Raji (cell line): ENCODE results near the gene ADCYAP1.

Experiments used
- POLR2A ChIP-seq: IDR thresholded peaks from 2 replicates; pipeline ENCODE4 v1.6.1; 2011; ENCODE audit warnings: low read depth, low read length, control low read depth; ENCODE audit not compliant: insufficient read depth

ADCYAP1 gene

DNA sequence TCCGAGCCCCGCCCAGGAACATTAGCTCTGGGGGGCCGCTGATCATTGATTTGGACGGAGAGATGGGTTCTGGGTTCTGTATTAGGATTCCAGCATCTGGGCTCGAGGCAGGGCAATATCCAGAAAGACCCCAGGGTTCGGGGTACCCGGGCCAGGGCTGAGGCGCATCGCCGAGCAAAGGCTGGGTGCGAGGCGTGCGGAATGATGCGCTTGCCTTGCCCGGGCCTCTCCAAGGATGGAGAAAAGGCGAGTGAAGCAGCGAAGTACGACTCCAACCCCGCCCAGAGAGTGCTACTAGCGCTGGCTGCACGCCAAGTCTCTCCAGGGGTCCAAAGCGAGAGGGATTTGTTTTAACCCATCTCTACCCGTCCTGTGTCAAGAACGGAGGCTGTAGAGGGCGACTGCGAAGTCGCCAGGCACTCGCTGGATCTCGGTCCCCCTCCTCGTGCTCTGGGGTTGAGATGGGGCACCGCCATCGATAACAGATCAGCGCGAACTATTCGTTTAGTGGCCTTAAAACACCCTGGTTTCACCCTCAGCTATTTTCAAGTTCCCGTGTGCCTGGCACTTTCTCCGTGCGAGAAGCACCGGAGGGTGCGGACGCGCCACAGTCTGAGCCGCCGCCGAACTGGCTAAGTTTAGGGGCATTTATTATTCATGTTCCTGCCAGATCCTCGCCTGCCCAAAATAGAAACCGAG lies 1.9 kb downstream of the ADCYAP1 start:
- TF ChIP-seq POLR2A, result no peak

DNA sequence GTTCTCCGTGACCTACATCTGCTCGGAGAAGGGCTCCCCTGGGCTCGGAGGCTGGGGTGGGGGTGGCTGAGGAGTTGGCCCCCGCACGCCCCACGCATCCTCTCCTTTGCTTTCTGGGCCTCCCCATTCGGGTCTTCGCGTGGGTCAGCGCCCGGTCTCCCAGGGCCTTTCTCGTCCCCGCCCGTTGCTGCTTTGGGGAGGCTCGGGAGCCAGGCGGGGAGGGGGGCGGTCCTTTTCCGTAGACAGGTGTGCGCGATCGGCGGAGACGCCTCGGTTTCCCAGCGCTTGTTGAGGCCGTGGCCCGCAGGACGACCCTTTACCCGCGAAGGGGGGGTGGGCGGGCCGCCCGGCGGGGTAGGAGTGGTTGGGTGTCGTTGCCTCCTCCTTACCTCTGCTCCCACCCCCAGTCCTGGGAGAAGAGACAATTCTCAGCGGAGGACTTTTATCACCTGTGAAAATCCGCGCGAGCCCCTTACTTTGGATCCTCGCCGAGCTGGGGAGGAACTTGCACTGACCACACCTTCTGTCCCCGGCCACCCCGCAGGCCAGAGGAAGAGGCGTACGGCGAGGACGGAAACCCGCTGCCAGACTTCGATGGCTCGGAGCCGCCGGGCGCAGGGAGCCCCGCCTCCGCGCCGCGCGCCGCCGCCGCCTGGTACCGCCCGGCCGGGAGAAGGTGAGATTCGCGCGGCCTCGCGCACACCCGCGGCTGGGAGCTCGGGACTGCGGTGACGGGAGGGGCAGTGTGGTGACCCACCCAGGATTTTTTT lies 2.6 kb downstream of the ADCYAP1 start:
- no peak for TF ChIP-seq POLR2A

DNA sequence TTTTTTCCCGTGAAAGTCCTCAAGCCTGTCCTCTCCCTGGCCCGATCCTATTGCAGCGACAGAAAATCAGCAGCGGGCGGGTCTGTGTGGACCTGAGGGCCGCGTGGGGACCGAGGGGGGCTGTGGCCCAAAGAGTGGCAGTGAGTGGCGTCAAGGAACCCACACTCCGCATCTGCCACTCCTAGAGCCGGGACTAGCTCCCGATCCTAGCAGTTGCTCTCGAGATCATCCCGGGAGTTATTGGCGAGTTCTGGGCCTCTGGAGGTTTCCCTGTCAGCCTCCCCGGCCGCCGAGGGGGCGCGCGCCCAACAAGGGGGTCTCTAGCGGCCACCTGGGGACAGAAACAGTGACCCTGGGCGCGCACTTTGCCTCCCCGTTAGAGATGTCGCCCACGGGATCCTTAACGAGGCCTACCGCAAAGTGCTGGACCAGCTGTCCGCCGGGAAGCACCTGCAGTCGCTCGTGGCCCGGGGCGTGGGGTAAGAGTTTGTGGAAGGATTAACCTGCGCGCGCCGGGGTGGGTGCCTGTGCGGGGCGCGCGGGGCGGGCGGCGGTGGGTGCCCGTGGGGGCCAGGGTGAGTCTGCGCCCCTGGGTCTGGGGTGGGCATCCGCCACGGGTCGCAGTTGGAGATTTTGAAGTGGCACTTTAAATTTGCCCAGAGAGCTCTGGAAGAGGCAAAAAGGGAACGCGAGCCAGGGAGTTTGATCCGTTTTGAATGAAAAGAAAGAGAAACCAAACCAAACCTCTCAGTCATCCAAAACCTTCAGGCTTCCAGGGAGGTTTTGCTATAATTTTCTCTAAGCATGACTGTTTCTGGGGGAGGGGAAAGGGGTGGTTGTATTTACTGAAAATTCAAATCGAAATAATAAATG lies 3.5 kb downstream of the ADCYAP1 start:
- TF ChIP-seq POLR2A, result no peak

- no peak for TF ChIP-seq POLR2A
Measured at GRCh38 chr18:908758-909724, 4.4 kb downstream of the ADCYAP1 start.

GRCh38 chr18:910247-910646 lies 5.6 kb downstream of the ADCYAP1 start:
- TF ChIP-seq POLR2A, result no peak

DNA sequence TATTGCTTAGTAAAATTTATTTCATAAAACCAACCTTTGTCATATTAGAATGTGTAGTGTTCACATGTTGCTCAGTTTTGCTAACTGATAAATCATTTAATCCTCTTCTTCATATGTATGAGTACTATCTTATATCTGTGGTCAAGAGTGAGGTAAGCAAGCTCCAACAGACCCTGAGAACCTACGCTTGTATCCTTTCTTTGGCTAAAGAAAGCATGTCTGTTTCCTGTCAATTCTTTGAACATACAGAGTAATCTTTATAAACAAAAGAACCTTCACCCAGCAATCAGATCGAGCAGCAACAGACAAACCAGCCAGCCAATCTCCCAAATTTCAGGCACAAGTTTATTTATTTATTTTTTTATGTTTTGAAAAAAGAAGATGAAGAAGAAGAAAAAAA lies 6.4 kb downstream of the ADCYAP1 start:
- TF ChIP-seq POLR2A, result no peak

GRCh38 chr18:911486-911885 lies 6.8 kb downstream of the ADCYAP1 start:
- TF ChIP-seq POLR2A, result no peak

DNA sequence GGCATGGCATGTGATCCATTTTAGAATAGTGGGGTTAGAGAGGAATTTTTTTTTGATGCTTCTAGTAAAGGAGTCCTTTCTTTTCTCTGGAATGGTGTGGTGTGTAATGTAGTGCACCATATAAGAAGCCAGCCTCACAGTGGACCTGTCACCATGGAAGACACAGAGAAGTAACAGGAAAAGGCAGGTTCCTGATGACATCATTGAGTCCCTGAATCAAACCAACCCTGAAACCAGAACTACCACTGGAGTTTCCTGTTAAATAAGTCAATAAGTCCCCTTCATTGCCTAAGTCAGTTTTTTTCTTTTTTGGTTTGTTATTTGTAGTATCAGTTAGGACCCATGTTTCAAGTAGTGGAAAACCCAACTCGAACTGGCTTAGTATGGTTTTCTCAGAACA lies 11.9 kb downstream of the ADCYAP1 start:
- no peak for TF ChIP-seq POLR2A

DNA sequence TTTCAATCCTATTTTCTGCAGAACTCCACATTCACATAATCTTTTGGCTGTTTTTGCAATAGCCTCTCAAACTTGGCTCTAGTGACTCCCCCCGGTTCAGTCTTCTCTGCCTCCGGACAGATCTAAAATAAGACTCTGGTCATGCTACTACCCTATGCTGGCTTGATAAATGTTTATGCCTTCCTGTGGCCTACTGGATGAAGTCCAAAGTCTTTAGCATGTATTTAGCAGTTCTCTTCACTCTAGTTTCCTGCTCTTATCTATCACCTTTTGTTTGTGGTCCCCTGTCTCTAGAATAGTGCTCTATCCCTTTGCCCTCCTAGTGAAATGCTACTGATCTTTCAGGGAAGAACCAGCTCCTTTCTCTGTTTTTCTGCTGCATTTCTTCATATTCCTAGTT lies 14.4 kb downstream of the ADCYAP1 start:
- TF ChIP-seq POLR2A, result no peak

DNA sequence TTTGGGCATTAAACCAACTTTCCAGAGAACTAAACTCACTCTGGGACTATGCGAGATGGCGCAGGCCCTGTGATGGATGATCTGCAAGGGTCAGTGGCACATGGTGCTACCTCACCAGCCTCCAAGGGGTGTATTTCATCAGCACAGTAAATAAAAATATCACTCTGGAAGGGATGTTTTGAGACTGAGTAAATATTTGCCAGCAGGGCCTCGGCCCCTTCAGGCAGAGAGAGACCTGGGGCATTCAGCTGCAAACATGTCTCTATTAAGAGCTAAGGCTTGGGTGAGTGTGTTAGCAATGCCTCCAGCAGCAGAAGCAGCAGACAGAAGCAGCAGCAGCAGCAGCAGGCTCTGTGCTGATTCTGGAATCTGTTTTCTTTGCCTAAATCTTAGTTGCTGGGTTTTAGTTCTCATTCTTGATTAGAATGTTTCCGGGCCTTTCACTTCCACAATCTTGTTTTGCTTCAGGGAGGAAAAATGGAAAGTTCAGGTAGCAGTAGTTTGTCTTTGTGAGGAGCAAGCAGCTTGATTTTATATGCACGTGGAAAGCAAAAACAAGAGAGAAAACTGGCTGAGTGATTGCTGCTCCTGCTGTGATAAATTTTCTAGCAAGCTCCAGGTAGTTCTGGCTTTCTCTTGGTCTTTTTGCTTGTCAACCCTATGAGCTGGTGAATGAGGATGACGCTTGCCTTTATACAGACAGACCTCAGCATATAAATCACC lies 18.6 kb downstream of the ADCYAP1 start:
- TF ChIP-seq POLR2A, result no peak

GRCh38 chr18:924987-925386 lies 20.3 kb downstream of the ADCYAP1 start:
- TF ChIP-seq POLR2A, result no peak

DNA sequence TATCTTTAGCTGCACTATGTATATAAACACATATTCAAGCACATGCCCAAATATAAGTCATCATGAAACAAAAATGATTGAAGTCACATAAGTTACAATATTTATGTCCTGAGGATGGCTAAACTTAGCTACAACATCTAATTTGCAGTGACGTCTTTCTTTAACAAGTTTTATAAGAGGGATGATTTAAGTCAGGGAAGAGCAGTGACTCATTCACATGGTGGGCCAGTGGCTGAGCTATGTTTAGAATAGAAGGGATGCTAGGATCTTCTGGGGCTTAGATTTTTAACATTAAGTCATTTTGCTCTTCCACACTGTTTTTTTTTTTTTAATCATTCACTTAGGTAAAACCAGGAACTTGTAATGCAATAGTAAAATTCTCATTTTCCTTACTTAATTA lies 22.3 kb downstream of the ADCYAP1 start:
- TF ChIP-seq POLR2A, result no peak

DNA sequence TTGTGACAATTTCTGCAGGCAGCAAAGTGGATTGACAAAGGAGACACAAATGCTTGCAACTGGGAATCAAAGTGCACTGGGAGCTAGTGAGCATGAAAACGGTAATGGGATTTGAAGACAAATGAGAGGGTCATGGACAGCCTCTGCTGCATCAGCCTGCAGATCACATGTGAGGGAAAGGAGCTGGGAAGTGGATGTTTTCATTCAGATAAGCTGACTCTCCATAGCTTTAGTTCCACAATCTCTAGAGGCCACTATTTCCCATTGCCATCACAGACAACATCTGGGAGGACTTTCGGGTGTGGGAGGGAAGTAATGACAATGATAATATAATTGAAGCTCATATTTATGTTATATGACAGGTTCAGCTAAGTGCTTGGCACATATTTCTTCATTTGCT lies 28.4 kb downstream of the ADCYAP1 start:
- TF ChIP-seq POLR2A, result no peak
